ENCODE data around the gene ARHGDIB.

Gene ARHGDIB

DNA sequence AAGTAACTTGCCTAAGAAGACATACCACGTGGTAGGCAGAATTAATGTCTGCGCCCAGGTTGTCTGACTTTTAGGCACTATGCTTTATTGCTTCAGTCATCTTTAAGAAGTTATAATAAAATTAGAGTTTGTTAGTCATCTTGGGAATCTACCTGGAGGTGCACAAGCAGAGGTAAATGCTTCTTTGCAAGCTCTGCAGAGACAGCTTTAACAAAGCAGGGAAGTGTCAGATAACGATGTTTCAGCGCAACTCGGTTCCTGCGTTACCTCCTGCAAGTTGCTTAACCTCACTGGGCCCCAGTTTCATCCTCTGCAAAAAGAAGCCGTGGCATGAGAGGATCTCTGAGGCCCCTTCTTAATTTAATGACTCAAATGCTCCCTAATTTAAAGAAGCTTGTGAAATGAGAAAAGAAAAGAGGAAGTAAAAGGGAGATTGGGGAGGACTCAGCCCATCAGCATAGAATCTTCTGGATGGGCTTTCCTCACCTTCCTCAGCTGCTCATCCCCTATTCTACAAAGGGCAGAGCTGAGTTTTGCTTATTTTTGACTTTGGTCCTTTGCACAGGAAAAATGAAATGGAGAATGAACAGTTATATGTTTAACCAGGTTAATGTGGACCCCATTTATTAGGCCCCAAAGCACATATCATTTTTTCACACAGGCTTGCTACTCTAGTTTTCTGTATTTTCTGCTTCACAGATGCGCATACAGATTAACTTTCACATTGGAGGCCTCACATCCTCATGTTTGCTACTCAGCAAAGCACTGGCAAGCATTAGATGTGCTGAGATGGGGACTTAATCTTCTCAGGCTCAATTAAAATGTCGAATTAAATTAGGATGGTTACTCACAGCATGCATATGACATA is 5.1 kb downstream of the ARHGDIB start:
- no peak for DNase-seq (ENCODE audit: low read depth)

DNA sequence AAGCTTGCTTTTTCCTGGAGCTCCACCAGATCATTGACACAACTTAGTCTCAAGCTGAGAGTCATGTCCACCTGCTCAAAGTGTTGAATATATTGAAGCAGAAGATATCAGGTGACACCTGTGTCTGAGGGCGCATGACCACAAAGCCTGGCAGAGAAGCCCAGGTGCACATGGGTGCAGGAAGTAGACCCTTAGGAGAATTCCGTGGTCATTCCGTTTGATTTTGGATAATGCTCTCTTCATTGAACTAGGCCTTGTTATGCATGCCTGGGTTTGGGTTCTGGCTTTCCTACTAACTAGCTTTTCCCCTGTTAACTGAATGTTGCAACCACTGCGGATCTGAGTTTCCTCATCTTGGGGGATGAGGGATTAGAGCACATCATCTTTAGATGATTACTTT is 7.1 kb downstream of the ARHGDIB start:
- no peak for DNase-seq (ENCODE audit: low read depth)

DNA sequence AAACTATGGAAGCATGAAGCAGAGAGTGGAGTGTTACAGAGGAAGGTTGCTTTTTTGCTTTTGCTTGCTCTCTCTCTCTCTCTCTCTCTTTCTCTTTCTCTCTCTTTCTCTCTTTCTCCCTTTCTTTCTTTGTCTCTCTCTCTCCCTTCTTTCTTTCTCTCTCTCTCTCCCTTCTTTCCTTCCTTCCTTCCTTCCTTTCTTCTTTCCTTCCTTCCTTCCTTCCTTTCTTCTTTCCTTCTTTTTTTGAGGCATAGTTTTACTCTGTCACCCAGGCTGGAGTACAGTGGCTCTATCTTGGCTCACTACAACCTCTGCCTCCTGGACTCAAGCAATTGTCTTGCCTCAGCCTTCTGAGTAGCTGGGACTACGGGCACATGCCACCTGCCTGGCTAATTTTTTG is 7.6 kb downstream of the ARHGDIB start:
- no peak for DNase-seq (ENCODE audit: low read depth)

DNA sequence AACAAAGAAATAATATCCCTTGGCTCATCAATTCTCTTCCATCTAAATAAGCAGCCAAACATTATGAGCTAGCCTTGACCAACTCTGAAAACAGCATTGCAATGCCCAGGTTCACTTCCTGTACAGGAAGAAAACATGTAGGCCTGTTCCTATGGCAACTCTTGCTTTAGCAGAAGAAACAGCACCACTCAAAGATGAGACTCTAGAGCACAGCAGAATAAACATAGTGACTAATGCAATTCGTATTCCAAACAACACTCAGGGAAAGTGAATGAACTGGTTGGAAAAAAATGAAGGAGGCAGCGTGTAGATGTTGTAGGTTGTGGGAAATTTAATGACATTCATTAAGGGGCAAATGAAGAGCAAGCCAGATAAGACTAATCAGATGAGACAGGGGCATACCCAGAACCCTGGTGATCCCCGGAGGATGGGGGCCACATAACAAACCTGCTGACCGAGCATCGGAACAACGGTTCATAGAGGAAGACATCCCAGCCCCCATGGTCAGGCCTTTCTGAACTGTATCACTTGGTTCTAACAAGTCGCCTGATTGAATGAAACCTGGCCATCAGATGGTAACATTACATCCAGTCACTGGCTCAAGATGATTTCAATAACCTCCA is 9.0 kb downstream of the ARHGDIB start:
- peak; percentile 89 for DNase-seq (ENCODE audit: low read depth)

DNA sequence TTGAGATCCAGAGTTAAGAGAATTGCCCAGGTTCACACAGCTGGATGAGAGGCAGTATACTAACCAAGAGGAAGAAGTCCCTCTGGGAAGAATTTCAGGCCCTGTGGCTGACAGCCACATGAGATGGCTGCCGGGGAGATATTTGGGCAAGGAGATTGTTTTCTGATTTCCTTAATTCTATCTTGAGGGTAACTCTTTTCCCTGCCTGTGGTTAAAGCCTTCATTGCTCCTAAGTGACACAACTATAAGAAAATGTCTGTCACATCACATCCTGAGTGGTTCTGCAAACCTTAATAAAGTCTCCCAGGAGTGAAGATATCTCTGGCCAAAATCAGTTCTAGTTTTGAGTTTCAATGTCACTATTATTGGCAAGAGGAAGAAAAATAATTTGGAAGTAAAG is 9.6 kb downstream of the ARHGDIB start:
- DNase-seq (ENCODE audit: low read depth): no peak

DNA sequence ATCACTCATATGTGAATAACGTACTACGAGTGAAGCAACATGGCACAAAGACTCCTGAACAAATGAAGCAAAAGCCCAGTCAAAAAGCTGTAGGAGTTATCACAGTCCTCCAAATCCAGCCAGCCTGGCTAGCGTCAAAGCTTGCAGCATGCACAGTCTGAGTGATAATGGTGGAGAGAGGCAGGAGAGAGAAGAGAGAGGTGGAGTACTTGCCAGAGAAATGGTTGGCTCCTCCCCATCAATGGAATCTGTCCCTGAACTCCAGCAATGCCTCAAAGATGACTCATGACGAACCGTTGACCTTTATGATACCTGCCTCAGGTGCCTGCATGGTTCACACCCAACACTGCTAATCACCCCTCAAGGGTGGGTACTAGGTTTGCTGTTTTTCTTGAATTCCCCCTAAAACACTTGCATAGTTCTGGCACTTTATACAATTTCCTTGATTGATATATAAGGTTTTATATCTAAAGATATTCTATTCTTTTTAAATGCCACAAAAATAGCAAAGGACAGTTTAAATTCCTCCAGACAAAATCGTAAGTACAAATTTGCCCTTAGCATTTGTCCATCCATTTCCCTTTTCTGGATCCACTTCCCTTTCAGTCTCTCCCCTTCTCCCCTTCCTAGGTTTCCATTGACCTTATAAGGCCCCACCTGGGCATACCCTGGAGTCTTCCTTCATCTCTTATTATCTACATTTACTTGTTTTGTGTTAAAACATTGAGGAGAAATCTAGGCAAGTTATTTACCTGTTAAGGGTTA is 10.2 kb downstream of the ARHGDIB start:
- no peak for DNase-seq (ENCODE audit: low read depth)

DNA sequence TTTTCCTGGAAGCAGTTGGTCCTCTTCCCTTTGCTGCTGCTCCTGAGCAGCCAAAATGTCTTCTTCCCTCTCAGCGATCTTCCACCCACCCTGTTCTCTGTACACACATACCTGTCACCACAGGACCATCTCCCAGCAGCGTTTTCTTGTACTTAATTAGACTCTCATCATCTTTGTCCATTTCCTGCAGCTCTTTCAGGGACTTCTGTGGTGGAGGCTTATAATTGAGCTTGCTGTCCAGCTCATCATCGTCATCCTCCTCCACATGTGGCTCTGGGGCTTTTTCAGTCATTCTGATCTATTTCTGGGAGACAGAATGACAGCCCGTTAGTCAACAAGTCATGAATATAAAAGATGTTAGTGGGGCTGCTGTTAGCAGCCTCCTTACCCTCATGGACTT is 11.0 kb downstream of the ARHGDIB start:
- no peak for DNase-seq (ENCODE audit: low read depth)

DNA sequence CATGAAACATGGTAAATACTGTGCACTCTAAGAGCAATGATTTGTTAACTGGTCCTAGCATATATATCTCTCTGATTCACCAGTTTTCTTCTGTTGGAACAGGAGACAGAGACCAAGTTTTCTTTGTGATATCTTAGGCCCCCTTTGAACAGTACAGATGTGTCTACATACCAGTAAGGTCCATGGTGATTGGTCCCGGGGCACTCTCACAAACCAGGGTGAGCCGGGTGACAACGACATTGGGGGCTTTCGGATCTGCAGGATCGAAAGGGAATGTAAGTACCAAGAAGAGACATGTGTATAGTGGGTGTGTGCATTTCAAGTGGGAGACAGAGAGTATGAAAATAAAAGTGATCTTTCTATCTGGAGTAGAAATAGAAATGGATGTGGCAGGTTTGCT is 11.8 kb downstream of the ARHGDIB start:
- no peak for DNase-seq (ENCODE audit: low read depth)

DNA sequence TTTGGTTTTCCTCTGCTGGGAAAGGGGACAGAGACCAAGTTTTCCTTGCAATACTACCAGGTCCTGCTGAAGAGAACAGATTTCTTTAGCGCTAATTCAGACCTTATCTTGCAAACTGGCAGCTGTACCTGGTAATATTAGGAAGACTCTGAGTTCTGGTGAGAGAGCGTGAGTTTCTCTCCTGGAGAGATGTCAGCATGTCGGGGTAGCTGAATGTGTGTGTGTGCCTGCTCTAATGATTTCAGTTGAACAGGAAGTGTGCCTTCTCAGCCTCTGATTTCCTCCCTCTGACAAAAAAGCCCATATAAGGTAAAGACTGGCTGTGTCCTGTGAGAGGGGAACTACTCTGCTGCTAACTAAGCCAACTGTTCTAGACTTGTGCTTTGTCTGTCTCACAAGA is 12.7 kb downstream of the ARHGDIB start:
- DNase-seq (ENCODE audit: low read depth): peak; percentile 52

DNA sequence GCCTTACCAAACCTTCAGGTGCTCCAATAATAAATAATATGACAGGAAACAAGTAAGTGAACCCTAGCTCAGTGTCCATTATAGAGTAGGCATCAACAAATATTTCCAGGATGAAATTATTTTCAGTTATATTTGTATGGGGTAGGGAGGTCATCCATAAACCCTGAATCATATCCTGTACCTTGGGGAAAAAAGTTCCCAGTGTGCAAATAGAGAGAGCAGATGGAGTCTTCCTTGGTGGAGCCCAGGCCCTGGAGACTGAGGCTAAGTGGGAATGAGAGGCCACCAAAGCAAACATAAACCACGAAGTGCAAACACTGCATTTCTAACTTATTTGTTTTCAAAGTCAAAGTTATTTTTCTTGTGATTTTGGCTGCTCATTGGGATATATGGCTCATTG is 14.5 kb downstream of the ARHGDIB start:
- no peak for DNase-seq (ENCODE audit: low read depth)

DNA sequence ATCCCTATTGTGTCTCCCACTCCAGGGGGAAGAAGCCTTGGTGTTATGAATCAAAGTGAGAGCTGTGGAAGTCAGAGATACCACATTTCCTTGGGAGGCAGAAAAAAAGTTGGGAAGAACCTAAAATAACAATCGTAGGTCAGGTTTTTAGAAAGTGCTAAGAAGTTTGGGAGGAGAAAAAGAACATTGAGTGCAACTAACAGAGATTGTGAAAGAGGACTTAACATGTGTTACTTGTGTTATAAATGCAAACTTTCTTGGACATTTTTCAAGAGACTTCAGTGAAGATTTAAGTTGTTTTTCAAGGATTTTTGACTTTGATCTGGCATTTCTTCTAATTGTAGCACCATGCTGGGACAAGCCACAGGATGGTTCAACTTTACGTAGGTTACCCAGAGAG is 15.2 kb downstream of the ARHGDIB start:
- peak; percentile 38 for DNase-seq (ENCODE audit: low read depth)

DNA sequence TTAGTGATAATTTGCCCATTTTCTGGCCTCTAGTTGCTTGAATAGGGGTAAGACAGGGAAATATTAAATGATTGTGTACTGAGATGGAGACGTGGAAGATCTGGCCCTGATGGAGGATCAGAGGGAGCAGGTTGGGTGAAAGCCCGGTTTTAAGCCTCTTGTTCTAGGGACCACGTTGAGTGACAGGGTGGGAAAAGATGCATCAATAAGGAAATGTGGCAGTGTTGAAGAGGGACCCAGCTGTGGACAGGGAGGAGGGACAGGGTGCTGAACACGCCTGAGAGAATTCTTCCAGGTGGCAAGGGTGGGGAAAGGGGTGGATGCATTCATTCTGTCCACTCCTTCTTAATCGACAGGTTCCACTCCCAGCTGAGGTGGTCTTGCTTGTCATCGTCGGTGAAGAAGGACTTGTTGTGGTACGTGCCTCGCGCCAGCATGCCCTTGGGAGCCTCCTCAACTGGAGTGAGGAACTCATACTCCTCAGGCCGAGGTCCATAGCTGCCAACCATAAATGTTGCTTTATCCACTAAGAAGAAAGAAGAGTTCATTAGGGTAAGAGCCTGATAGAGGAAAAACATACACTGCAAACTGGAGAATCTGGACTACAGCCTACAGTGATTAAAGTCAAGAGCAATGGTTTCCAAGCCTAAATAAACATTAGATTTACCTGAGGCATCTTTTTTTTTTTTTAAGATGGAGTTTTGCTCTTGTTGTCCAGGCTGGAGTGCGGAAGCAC is 19.0 kb downstream of the ARHGDIB start:
- no peak for DNase-seq (ENCODE audit: low read depth)

DNA sequence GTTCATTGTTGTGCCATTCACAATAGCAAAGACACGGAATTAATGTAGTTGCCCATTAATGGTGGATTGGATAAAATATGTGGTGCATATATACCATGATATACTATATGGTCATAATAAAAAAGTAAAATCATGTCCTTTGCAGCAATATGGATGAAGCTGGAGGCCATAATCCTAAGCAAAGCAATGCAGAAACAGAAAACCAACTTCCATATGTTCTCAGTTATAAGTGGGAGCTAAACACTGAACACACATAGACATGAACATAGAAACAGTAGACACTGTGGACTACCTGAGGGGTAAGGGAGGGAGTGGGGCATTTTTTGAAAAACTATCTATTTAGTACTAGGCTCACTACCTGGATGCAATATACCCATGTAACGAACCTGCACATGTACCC is 20.0 kb downstream of the ARHGDIB start:
- no peak for DNase-seq (ENCODE audit: low read depth)

DNA sequence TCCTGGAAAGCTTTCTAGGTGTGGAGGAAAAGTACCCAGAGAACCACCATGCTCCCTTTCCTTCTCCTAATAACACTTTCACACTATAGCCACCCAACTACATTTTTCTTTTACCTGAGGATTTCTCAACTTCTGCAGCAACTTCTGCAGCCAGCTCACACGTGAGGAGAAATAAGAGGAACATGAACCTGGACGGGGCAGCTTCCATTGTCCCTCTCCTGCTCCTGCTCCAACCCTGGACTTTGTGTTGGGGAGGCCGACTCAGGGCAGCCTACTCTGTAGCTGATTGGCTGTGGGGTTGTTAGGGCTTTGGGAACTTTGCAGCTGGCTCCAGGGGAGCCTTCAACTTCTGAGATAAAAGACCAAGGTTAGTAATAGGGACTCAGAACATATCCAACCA is 23.1 kb downstream of the ARHGDIB start, which contains the start of gene ERP27:
Gene ERP27, minus strand, starts transcription at position 237 of the 400 bp plus-strand sequence. Its CDS starts 29 bp downstream, at position 208.
- DNase-seq (ENCODE audit: low read depth): no peak

DNA sequence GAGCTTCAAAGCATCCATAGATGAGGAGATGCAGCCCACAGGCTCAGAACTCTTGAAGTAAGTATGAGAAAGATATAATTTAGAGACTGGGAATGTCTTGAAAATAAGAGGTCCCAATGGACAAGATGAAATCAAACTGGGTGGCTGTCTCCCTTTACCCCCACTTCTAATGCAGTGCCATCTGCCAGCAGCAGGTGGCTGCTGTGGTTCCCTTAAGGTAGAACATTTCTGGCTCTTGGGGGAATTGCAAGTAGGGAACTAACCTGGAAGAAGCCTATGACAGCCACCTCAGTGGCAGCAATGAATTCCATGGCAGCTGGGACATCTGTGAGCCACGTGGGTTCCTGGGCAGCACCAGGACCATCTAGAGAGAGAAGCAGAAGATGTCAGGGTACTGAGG is 23.7 kb downstream of the ARHGDIB start:
- no peak for DNase-seq (ENCODE audit: low read depth)

DNA sequence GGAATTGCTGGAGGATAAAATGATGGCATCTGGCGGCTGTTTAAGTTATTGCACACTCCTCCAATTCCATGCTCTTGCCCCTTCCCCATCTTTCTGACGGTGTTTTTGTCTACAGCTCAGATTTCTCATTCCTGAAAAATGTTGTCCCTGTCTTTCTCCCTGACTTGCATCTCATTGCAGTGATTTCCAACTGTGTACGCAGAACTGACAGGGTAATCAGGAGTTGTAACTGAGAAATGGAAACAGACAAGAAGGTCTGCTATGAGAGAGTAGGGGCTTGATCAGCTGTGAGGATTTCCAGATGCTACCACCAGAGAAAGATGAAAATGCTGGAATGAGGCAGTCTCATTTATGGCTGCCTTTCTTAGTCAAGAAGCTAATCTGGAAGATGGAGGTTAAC is 24.4 kb downstream of the ARHGDIB start:
- no peak for DNase-seq (ENCODE audit: low read depth)

DNA sequence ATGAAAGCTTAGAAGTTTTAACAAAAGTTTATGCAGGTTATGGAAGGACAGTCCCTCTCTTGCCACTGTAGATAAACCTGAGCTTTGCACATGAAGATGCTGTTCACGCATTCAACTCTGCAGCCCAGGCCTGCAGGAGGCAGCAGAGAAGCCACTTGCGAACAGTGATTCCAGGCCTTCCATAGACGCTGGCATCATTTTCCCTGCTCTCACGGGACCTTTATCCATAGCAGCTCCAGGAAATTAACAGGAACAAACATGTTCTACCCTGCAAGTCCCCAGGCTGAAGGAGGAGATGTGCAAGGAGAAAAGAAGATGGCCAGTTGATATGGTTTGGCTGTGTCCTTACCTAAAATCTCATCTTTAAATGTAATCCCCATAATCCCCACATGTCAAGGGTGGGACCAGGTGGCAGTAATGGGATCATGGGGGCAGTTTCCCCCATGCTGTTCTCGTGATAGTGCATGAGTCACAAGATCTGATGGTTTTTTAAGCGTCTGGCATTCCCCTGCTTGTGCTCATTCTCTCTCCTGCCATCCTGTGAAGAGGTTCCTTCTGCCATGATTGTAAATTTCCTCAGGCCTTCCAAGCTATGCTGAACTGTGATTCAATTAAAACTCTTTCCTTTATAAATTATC is 25.1 kb downstream of the ARHGDIB start:
- DNase-seq (ENCODE audit: low read depth): no peak

DNA sequence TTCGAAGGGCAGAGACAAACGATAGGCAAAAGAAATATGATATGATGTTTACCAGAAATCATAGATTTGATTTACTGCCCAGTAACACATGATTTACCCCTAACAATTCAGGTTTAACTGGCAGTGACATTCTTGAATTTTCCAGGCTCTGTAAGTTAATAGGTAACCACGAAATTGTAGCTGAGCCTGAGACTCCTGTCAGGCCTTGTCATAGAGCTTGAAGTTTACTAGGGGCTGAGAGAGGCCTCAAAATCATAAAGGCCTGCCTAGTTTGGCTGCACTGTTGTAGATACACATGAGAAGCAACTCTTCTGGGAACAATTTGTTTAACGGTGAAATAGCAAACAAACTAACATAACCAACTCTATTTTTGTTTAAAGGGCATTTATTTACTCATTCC is 26.4 kb downstream of the ARHGDIB start:
- DNase-seq (ENCODE audit: low read depth): no peak

DNA sequence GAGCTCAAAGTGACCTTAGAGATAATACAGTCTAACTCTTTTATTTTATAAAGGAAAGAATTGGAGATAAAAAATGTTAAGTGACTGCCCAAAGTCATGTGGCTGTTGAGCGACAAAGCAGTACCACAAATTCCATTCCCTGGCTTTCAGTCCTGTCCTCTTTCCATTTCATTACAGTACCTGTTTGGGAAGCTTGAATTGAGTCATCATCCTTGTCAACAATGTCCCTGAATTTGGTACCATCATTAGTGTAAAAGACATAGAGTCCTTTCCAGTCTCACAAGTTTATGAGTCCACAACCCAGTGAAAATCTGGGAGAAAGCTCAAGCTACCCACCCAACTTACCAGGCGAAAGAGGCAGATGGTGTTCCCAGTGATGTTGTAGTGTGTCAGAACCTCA is 26.9 kb downstream of the ARHGDIB start:
- no peak for DNase-seq (ENCODE audit: low read depth)

DNA sequence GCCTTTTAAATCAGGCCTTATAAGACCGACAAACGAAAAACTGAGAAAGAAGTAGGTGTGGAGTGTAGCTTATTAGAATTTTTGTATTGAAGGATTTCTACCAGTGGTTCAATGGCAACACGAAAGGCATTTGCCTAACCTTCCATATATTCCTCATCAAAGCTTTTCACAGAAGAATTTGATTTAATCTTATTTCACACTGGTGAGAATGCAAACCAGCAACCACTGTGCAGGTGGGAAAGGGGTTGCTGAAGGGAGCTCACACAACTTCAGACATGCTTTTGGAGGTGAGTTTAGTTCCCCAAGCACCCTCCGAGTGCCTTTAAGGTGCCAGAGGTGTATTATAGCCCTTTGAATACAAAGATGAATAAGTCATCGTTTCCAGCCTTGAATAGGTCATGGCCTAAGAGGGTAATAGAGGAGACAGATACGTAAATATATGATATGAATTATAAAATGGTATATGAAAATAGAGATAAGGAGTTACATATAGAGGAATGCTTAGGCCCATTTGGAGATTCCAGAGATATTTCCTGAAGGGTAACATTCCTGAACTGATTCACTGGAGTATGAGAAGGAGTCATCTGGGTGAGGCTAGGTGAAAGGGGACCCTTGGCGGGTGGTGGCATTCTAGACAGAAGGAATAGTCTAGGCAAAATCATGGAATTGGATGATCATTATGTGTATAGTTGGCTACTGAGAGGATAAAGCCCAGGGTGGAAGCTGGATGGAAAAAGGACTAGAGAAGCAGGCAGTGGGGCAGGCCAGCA is 29.4 kb downstream of the ARHGDIB start:
- DNase-seq (ENCODE audit: low read depth): no peak

DNA sequence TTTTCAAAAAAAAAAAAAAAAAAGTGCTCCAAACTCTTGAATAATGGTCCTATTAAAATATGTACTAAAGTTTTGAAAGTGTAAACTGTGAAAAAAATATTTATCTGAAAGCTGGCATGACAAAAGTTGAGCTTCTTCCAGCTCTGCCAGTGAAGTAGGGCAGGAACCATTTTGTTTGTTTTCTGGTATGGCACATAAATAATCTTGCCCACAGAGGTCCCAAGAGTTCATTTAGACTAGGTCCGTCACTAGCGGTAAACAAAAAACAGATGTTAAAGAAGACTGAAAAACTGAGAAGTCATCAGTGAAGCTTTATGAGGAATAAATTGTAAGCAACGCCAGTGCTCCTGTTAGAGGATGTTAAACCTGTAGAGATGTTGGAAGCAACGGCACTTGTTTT is 30.0 kb downstream of the ARHGDIB start:
- peak; percentile 90 for DNase-seq (ENCODE audit: low read depth)
